ENCODE measurements around the gene NR0B1. TPM values are rescaled to one million over a fixed set of nuclear protein-coding genes. Genes with fewer than 3 reads are reported as not detected.

The NR0B1 gene
- total RNA-seq, 1 experiment from 2014 or later, result not detected

DNA sequence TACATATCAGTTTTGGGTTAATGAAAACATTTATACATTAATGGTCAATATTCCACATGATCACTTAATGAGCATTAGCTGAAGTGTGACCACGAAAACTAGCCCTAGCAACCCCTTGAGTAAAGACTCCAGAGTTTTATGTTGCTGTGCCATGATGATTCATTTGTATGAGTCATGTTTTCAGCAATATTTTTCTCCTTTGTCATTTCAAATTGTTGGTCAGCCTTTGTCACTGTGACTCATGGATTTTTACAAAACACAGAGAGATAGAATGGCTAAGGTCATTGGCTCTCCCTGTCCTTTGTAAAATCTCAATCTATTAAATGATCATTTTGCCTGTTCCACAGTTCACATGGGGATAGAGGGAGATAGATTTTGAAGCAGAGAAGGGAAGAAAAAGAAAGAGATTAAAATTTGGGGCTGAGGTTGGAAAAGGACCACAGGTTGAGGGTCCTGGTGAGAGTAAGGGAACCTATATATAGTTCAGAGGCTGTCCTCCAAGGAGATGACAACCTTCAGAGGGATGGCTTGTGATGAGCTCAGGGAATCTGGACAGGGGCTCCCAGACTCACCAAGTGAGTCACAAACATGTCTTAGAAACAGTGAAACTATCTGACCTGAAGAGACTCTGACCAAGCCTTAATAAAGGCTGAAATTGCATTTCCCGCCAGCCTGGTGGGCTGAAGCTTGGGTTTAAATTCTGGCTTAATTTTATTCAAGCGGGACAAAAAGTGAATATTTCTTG is 25.6 kb downstream of the NR0B1 start:
- DNase-seq, result peak; percentile 53
- Histone ChIP-seq H3K36me3 (no peaks in the 10 kb centered on the region), H3K9me3 (no peaks in the 10 kb centered on the region), H3K4me3 (no peak overlapping the region), H3K27me3 (no peaks in the 10 kb centered on the region)

DNA sequence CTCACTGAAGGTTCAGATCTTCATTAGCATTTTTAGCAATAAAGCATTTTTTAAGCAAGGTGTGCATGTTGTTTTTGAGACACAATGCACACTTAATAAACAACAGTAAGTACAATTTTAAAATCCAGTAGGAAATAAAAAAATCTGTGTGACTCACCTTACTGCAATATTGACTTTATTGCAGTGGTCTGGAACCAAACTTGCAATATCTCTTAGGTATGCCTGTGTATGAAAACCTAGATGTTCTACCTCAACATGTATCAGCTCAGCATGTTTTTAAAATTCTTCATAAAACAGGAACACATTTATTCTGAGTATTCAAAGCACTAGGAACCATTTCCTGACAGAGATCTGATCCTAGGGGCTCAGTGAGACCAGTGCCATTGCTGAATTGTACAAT is 26.7 kb downstream of the NR0B1 start:
- Histone ChIP-seq H3K36me3 (no peaks in the 10 kb centered on the region), H3K9me3 (no peaks in the 10 kb centered on the region), H3K27me3 (no peaks in the 10 kb centered on the region), H3K4me3 (no peak overlapping the region)
- DNase-seq, result no peak

DNA sequence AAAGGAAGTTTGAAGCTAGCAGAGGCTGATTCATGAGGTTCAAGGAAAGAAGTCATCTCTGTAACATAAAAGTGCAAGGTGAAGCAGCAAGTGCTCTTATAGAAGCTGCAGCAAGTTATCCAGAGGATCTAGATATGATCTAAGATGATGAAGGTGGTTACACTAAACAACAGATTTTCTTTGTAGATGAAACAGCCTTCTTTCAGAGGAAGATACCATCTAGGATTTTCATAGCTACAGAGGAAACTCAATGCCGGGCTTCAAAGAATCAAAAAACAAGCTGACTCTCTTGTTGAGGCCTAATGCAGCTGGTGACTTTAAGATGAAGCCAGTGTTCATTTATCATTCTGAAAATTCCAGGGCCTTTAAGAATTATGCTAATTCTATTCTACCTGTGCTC is 28.8 kb downstream of the NR0B1 start:
- Histone ChIP-seq H3K9me3 (no peaks in the 10 kb centered on the region), H3K4me3 (no peak overlapping the region), H3K27me3 (no peaks in the 10 kb centered on the region), H3K36me3 (no peaks in the 10 kb centered on the region)
- DNase-seq, result no peak

DNA sequence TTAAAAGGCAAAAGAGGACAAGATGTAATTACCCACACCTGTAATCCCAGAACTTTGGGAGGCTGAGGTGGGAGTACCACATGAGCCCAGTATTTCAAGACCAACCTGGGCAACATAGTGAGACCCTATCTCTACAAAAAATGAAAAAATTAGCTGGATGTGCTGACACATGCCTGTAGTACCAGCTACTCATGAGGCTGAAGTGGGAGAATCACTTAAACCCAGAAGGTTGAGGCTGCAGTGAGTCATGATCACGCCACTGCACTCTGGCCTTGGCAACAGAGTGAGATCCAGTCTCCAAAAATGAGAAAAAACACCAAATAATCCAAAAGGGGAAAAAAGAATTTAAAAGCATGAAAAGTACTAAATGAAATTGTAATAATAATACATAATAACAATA is 30.8 kb downstream of the NR0B1 start:
- peak; percentile 33 for DNase-seq
- H3K9me3 ChIP-seq, result no peaks in the 10 kb centered on the region
- no peaks in the 10 kb centered on the region for H3K27me3 ChIP-seq
- H3K4me3 ChIP-seq, result no peak overlapping the region
- no peaks in the 10 kb centered on the region for H3K36me3 ChIP-seq

DNA sequence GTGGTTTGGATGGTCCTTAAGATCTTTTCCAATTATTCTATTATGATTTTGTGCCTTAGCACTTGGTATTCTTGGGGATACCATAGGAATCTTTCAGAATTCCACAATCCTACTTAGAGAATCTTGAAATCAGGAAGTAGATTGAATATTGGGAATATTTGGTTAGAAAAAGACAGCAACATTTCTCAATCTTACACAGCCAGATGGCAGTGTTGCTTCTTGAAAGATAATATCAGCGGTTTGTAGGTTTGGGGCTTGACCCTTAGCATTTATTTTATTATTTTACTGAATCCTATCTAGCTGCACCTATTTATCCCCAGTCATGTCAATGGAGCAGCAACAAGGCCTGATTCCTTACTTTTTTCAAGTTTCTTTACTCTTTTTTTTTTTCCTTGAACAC is 33.7 kb downstream of the NR0B1 start:
- Histone ChIP-seq H3K4me3 (no peak overlapping the region), H3K36me3 (no peaks in the 10 kb centered on the region), H3K9me3 (no peaks in the 10 kb centered on the region), H3K27me3 (no peaks in the 10 kb centered on the region)
- no peak for DNase-seq

DNA sequence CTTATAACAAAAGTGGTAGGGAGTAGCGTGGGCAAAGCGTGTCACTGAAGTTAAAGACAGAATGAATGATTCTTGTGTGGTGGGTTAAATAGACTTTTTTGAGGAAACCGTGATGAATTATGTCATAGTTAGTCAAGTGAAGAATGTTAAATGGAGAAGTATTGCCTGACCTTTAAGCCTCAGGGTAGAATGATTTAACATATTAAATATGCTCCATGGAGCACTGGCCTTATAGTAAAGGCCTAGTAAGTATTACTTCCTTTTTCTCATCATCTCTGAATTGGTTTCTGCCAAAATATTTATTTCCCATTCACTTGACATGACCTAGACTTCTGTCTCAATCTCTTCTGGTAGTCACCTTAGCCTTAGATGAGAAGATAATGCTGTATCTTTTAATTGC is 38.6 kb downstream of the NR0B1 start:
- H3K4me3 ChIP-seq, result no peak overlapping the region
- H3K36me3 ChIP-seq, result no peaks in the 10 kb centered on the region
- no peak for DNase-seq
- H3K9me3 ChIP-seq, result no peaks in the 10 kb centered on the region
- H3K27me3 ChIP-seq, result no peaks in the 10 kb centered on the region

DNA sequence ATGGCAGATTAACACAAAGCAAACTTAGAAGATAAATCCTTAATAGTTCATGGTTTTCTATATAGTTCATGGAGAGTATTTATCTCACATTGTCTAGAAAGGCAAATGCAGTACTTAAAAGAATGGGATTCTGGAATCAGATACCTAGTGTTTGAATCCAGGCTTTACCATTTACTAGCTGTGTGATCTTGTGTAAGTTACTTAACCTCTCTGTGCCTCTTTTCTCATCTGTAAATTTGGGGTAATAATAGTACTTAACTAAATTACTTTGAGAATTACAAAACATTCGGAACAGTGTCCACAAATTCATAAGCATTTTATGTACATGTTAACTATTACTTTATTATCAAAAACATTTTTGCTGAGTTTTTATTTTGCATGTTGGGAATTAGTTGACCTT is 46.4 kb downstream of the NR0B1 start:
- Histone ChIP-seq H3K9me3 (no peaks in the 10 kb centered on the region), H3K27me3 (no peaks in the 10 kb centered on the region), H3K4me3 (no peak overlapping the region), H3K36me3 (no peaks in the 10 kb centered on the region)
- no peak for DNase-seq

DNA sequence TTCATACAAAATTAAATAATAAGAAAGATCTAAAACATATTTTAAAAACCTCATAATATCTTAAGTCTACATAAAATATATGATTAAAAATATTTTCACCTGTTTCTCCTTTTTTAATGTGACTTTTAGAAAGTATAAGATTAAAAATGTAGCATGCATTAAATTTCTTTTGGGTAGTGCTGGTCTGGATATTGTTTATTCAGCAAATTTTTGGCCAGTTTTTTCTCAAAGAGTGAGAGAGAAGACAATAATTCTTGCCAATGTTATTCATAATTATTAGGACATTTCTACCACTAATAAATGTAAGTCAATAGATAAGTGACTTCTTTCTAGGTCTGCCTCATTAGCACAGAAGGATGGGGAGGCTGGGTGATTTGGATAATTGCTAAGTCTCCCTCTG is 48.2 kb downstream of the NR0B1 start:
- no peaks in the 10 kb centered on the region for H3K9me3 ChIP-seq
- H3K36me3 ChIP-seq, result no peaks in the 10 kb centered on the region
- DNase-seq, result no peak
- no peaks in the 10 kb centered on the region for H3K27me3 ChIP-seq
- H3K4me3 ChIP-seq, result no peak overlapping the region

DNA sequence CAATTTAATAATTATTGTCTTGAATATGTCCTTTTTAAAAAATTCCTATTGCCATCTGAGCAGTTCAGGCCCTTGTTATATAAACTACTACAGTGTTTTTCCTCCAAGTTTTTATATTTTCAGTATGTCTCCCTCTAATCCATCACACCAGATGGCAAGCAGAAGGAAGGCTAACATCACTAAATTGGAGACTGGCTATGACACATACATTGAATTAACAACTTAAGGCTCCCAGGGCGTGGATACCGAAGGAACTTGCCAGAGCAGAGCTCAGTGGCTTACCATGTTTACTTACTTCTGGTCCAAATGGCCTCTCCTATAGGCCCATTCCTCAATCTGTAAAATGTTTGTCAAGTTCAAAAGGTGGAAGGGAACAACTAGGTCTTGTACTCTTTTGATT is 49.3 kb downstream of the NR0B1 start:
- no peaks in the 10 kb centered on the region for H3K27me3 ChIP-seq
- H3K9me3 ChIP-seq, result no peaks in the 10 kb centered on the region
- H3K4me3 ChIP-seq, result no peak overlapping the region
- H3K36me3 ChIP-seq, result no peaks in the 10 kb centered on the region
- no peak for DNase-seq

Other genes with a start within 250 kb of the NR0B1 start
- gene MAGEB2, start 93.8 kb downstream of the NR0B1 start, total RNA-seq (2014; rRNA removed; shearing (Covaris generic); ENCODE audit: low replicate concordance), result not detected in 2 replicates
- gene MAGEB3, start 78.7 kb downstream of the NR0B1 start, total RNA-seq (2014; rRNA removed; shearing (Covaris generic); ENCODE audit: low replicate concordance), result not detected in 2 replicates
- gene MAGEB4, start 67.4 kb downstream of the NR0B1 start, total RNA-seq (2014; rRNA removed; shearing (Covaris generic); ENCODE audit: low replicate concordance), result not detected in 2 replicates
- not detected in 2 replicates for gene MAGEB1, start 62.2 kb downstream of the NR0B1 start, total RNA-seq (2014; rRNA removed; shearing (Covaris generic); ENCODE audit: low replicate concordance)

All from MG63 (cell line).